Liver (tissue), 9 donors: Measurements from ENCODE around the gene TSHZ2. TPM values are rescaled to one million over a fixed set of nuclear protein-coding genes. Genes with fewer than 3 reads are reported as not detected.

ENCODE experiments used
- DNase-seq: peaks from one replicate; pipeline ENCODE4 v3.0.0-alpha.2; 2017; ENCODE audit warnings: low spot score
- H3K27ac ChIP-seq, 2 donors: one replicate each; pipeline ENCODE4 v1.7.0; 2013; ENCODE audit warnings: inconsistent platforms in 2 of 2, low read length in 2 of 2, control low read depth in 1 of 2, low read depth in 1 of 2, mild to moderate bottlenecking in 1 of 2
- H3K27me3 ChIP-seq, 4 donors: one replicate each; pipeline versions ENCODE4 v1.6.1 to v1.7.0; 2013; ENCODE audit warnings: low read length in 3 of 4, inconsistent platforms in 1 of 4, mild to moderate bottlenecking in 1 of 4, moderate library complexity in 1 of 4; ENCODE audit not compliant: control insufficient read depth in 4 of 4, insufficient read depth in 4 of 4
- H3K36me3 ChIP-seq, 4 donors: one replicate each; pipeline versions ENCODE4 v1.6.1 to v1.7.0; 2013; ENCODE audit warnings: low read length in 3 of 4, mild to moderate bottlenecking in 3 of 4, low read depth in 1 of 4, moderate library complexity in 1 of 4; ENCODE audit not compliant: control insufficient read depth in 4 of 4, insufficient read depth in 3 of 4
- H3K4me1 ChIP-seq, 4 donors: one replicate each; pipeline versions ENCODE4 v1.6.1 to v1.7.0; 2013; ENCODE audit warnings: low read length in 3 of 4, mild to moderate bottlenecking in 3 of 4, moderate library complexity in 1 of 4; ENCODE audit not compliant: control insufficient read depth in 4 of 4, insufficient read depth in 4 of 4
- H3K4me3 ChIP-seq, 3 donors: one replicate each; pipeline versions ENCODE4 v1.6.1 to v1.7.0; 2013; ENCODE audit warnings: low read length in 3 of 3, control low read depth in 1 of 3, low read depth in 1 of 3, mild to moderate bottlenecking in 1 of 3
- H3K9ac ChIP-seq, 2 donors: one replicate each; pipeline ENCODE4 v1.7.0; 2013; ENCODE audit warnings: low read length in 2 of 2, mild to moderate bottlenecking in 2 of 2, moderate library complexity in 2 of 2, control low read depth in 1 of 2, low read depth in 1 of 2
- H3K9me3 ChIP-seq, 4 donors: one replicate each; pipeline versions ENCODE4 v1.6.1 to v1.7.0; 2013; ENCODE audit warnings: low read length in 3 of 4; ENCODE audit not compliant: control insufficient read depth in 4 of 4
- EGR1 ChIP-seq, 2 donors: IDR thresholded peaks; 2 replicates each; pipeline ENCODE4 v1.6.1; 2016 to 2018; ENCODE audit warnings: antibody characterized with exemption in 2 of 2, low read depth in 2 of 2
- FOXA1 ChIP-seq: IDR thresholded peaks from 2 replicates; pipeline ENCODE4 v1.6.1; 2016; ENCODE audit warnings: antibody characterized with exemption
- FOXA2 ChIP-seq: IDR thresholded peaks from 2 replicates; pipeline ENCODE4 v1.6.1; 2016; ENCODE audit warnings: antibody characterized with exemption
- GABPA ChIP-seq, 2 donors: IDR thresholded peaks in 1 of 2; conservative IDR thresholded peaks in 1 of 2; 2 replicates each; pipeline ENCODE4 v1.6.1; 2016; ENCODE audit warnings: antibody characterized with exemption in 2 of 2, mild to moderate bottlenecking in 1 of 2, moderate library complexity in 1 of 2
- HNF4A ChIP-seq, 2 donors: conservative IDR thresholded peaks; 2 replicates each; pipeline ENCODE4 v1.6.1; 2016; ENCODE audit warnings: antibody characterized with exemption in 2 of 2, mild to moderate bottlenecking in 2 of 2
- HNF4G ChIP-seq: IDR thresholded peaks from 2 replicates; pipeline ENCODE4 v1.6.1; 2016; ENCODE audit warnings: antibody characterized with exemption
- JUND ChIP-seq, 2 donors: IDR thresholded peaks; 2 replicates each; pipeline ENCODE4 v1.6.1; 2016; ENCODE audit warnings: antibody characterized with exemption in 2 of 2
- NR2F2 ChIP-seq: IDR thresholded peaks from 2 replicates; pipeline ENCODE4 v1.6.1; 2016; ENCODE audit warnings: antibody characterized with exemption
- RAD21 ChIP-seq, 2 donors: IDR thresholded peaks; 2 replicates each; pipeline ENCODE4 v1.6.1; 2016; ENCODE audit warnings: antibody characterized with exemption in 2 of 2, mild to moderate bottlenecking in 2 of 2
- RXRA ChIP-seq, 2 donors: IDR thresholded peaks; 2 replicates each; pipeline ENCODE4 v1.6.1; 2017 to 2018; ENCODE audit warnings: antibody characterized with exemption in 2 of 2, mild to moderate bottlenecking in 1 of 2
- SP1 ChIP-seq: IDR thresholded peaks from 2 replicates; pipeline ENCODE4 v1.6.1; 2018; ENCODE audit warnings: antibody characterized with exemption, mild to moderate bottlenecking
- TAF1 ChIP-seq: conservative IDR thresholded peaks from 2 replicates; pipeline ENCODE4 v1.6.1; 2016; ENCODE audit warnings: antibody characterized with exemption, mild to moderate bottlenecking
- YY1 ChIP-seq: IDR thresholded peaks from 2 replicates; pipeline ENCODE4 v1.6.1; 2016; ENCODE audit warnings: antibody characterized with exemption, mild to moderate bottlenecking
- WGBS: extraction: QIAGEN DNeasy Blood & Tissue Kit; methylation state at CpG from one replicate; pipeline ENCODE4 v1.1.7; 2013; 5-methylcytosine and 5-hydroxymethylcytosine counted together
- polyA plus RNA-seq, 2 donors: library from polyadenylated mRNA; stranded (reverse) in 1 of 2; unstranded in 1 of 2; fragments of 200-250 nt in 1 of 2; fragments of >200 nt in 1 of 2; fragmentation: Nextera tagmentation in 1 of 2; extraction: Ambion mirVana in 1 of 2; gene quantifications; one replicate each; pipeline versions ENCODE4 v1.2.1 to v1.2.3, GENCODE V29; 2013 to 2015
- total RNA-seq, 2 donors: library from RNA; depleted of rRNA; stranded (reverse); fragments of >200 nt; gene quantifications; one replicate each; pipeline ENCODE4 v1.2.3, GENCODE V29; 2014
- TF ChIP-seq, protein P1 (sequence below): IDR thresholded peaks from 2 replicates; pipeline ENCODE4 v1.6.1; 2016; ENCODE audit warnings: antibody characterized with exemption, mild to moderate bottlenecking
- TF ChIP-seq, protein P2 (sequence below): IDR thresholded peaks from 2 replicates; pipeline ENCODE4 v1.6.1; 2016; ENCODE audit warnings: antibody characterized with exemption
- TF ChIP-seq, protein P3 (sequence below): IDR thresholded peaks from 2 replicates; pipeline ENCODE4 v1.6.1; 2016; ENCODE audit warnings: antibody characterized with exemption
- TF ChIP-seq, protein P4 (sequence below): fragments of 150-350 bp; IDR thresholded peaks from 2 replicates; pipeline ENCODE4 v1.5.1; 2017; ENCODE audit warnings: improper control_type of control experiment, low read depth, low read length; ENCODE audit not compliant: missing input control
- TF ChIP-seq, protein P5 (sequence below): IDR thresholded peaks from 2 replicates; pipeline ENCODE4 v1.6.1; 2016; ENCODE audit warnings: antibody characterized with exemption
- donor health status: healthy.
- donor health status: healthy.
- donor health status: healthy.
- donor health status: healthy.
- donor health status: healthy.

The TSHZ2 gene
- total and polyA plus RNA-seq, 4 donors: 2.9 to 11.3 (median 7.8) TPM

DNA sequence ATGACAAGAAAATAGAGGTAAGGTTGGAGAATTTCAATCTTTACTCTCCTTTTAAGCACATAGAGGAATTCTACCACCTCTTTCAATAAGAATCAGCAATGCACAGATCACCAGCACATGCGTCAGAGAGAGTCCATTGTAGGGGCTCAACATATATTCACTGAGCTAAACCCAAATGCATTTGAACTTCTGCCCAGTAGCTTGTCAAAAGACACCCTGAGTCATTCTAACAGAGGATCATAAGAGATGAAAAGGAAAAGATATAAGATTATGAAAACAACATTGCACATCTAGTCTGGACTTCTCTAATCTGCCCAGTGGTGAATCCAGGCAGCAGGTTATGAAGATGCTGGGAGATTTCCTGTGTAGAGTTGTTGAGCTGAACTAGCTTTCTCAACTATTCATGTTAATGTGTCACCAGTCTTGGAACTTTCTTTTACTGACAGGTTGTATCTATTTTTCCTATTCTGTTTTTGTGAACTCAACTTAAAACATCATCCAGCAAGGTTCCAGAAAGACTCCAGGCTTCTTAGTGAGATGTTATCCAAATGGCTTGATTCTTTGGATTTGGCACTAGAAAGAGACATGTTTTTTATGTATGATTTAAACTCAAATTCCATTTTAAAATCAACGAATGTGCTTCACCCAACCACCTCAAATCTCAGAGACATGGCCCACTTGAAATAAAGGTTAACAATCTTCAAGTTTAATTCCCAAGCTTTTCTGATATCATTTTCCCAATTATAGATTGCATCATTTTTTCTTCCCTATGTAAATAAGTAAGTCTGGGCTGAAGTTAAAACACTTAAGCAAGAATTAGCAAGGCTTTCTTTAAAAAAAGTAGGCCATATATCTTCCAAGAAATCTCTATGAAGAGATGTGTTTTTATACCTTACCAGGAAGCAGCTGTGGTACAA lies 89.3 kb downstream of the TSHZ2 start:
- H3K9ac ChIP-seq: no peak overlapping the region
- WGBS: 91% methylated on average over 2 of the region's 2 CpGs
- no peak overlapping the region for H3K4me3 ChIP-seq
- no peak for TF ChIP-seq RXRA (IDR thresholded peaks at IDR 0.05)
- no peak for TF ChIP-seq YY1
- TF ChIP-seq, protein P1, sequence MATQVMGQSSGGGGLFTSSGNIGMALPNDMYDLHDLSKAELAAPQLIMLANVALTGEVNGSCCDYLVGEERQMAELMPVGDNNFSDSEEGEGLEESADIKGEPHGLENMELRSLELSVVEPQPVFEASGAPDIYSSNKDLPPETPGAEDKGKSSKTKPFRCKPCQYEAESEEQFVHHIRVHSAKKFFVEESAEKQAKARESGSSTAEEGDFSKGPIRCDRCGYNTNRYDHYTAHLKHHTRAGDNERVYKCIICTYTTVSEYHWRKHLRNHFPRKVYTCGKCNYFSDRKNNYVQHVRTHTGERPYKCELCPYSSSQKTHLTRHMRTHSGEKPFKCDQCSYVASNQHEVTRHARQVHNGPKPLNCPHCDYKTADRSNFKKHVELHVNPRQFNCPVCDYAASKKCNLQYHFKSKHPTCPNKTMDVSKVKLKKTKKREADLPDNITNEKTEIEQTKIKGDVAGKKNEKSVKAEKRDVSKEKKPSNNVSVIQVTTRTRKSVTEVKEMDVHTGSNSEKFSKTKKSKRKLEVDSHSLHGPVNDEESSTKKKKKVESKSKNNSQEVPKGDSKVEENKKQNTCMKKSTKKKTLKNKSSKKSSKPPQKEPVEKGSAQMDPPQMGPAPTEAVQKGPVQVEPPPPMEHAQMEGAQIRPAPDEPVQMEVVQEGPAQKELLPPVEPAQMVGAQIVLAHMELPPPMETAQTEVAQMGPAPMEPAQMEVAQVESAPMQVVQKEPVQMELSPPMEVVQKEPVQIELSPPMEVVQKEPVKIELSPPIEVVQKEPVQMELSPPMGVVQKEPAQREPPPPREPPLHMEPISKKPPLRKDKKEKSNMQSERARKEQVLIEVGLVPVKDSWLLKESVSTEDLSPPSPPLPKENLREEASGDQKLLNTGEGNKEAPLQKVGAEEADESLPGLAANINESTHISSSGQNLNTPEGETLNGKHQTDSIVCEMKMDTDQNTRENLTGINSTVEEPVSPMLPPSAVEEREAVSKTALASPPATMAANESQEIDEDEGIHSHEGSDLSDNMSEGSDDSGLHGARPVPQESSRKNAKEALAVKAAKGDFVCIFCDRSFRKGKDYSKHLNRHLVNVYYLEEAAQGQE: no peak
- no peak for TF ChIP-seq RAD21 (IDR thresholded peaks at IDR 0.05)
- no peak for TF ChIP-seq HNF4A (conservative IDR thresholded peaks at IDR 0.05)
- TF ChIP-seq FOXA2: no peak
- TF ChIP-seq, protein P2, sequence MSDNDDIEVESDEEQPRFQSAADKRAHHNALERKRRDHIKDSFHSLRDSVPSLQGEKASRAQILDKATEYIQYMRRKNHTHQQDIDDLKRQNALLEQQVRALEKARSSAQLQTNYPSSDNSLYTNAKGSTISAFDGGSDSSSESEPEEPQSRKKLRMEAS: no peak
- TF ChIP-seq GABPA (IDR thresholded peaks at IDR 0.05 in 1 of 2, conservative IDR thresholded peaks at IDR 0.05 in 1 of 2): no peak
- no peak for TF ChIP-seq HNF4G
- H3K27ac ChIP-seq: no peak overlapping the region
- H3K4me1 ChIP-seq: no peaks in the 10 kb centered on the region
- no peak for DNase-seq
- H3K9me3 ChIP-seq: no peaks in the 10 kb centered on the region
- H3K36me3 ChIP-seq: no peaks in the 10 kb centered on the region
- no peaks in the 10 kb centered on the region for H3K27me3 ChIP-seq

DNA sequence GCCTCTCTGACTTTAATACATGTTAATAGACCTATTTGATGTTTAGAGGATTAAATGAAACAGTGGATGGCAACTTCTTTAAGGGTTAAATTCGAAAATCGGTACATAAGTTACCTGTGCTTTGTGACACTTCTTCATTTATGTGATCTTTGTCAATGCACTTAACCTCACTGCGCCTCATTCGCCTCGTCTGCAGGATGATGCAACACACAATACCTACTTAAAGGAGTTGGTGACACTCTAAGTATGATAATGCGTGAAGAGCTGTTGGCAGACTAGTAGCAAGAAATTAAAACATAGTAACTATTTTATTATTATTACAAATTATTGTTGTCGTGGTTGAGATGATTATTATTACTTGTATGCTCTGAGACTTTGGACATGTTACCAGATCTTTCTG lies 92.8 kb downstream of the TSHZ2 start:
- no peaks in the 10 kb centered on the region for H3K36me3 ChIP-seq
- no peak for DNase-seq
- no peak overlapping the region for H3K27ac ChIP-seq
- peaks cover 1 to 8% (median 6%) of the 10 kb centered on the region in 4 donors for H3K4me1 ChIP-seq
- TF ChIP-seq, protein P1: no peak
- TF ChIP-seq TAF1 (no peak), FOXA1 (no peak), YY1 (no peak), RAD21 (IDR thresholded peaks at IDR 0.05) (no peak), HNF4A (conservative IDR thresholded peaks at IDR 0.05) (no peak), HNF4G (no peak), JUND (IDR thresholded peaks at IDR 0.05) (no peak), RXRA (IDR thresholded peaks at IDR 0.05) (no peak), GABPA (IDR thresholded peaks at IDR 0.05 in 1 of 2, conservative IDR thresholded peaks at IDR 0.05 in 1 of 2) (no peak), SP1 (no peak), NR2F2 (no peak), FOXA2 (no peak), EGR1 (IDR thresholded peaks at IDR 0.05; ENCODE audit: low read depth in 2 of 2) (no peak)
- TF ChIP-seq, protein P3, sequence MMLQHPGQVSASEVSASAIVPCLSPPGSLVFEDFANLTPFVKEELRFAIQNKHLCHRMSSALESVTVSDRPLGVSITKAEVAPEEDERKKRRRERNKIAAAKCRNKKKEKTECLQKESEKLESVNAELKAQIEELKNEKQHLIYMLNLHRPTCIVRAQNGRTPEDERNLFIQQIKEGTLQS: no peak
- TF ChIP-seq, protein P2: no peak
- TF ChIP-seq, protein P4, sequence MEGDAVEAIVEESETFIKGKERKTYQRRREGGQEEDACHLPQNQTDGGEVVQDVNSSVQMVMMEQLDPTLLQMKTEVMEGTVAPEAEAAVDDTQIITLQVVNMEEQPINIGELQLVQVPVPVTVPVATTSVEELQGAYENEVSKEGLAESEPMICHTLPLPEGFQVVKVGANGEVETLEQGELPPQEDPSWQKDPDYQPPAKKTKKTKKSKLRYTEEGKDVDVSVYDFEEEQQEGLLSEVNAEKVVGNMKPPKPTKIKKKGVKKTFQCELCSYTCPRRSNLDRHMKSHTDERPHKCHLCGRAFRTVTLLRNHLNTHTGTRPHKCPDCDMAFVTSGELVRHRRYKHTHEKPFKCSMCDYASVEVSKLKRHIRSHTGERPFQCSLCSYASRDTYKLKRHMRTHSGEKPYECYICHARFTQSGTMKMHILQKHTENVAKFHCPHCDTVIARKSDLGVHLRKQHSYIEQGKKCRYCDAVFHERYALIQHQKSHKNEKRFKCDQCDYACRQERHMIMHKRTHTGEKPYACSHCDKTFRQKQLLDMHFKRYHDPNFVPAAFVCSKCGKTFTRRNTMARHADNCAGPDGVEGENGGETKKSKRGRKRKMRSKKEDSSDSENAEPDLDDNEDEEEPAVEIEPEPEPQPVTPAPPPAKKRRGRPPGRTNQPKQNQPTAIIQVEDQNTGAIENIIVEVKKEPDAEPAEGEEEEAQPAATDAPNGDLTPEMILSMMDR: no peak
- TF ChIP-seq, protein P5, sequence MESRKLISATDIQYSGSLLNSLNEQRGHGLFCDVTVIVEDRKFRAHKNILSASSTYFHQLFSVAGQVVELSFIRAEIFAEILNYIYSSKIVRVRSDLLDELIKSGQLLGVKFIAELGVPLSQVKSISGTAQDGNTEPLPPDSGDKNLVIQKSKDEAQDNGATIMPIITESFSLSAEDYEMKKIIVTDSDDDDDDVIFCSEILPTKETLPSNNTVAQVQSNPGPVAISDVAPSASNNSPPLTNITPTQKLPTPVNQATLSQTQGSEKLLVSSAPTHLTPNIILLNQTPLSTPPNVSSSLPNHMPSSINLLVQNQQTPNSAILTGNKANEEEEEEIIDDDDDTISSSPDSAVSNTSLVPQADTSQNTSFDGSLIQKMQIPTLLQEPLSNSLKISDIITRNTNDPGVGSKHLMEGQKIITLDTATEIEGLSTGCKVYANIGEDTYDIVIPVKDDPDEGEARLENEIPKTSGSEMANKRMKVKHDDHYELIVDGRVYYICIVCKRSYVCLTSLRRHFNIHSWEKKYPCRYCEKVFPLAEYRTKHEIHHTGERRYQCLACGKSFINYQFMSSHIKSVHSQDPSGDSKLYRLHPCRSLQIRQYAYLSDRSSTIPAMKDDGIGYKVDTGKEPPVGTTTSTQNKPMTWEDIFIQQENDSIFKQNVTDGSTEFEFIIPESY: no peak
- H3K4me3 ChIP-seq: no peak overlapping the region
- 92% methylated on average over 7 of the region's 7 CpGs for WGBS
- no peaks in the 10 kb centered on the region for H3K27me3 ChIP-seq
- H3K9ac ChIP-seq: no peak overlapping the region
- H3K9me3 ChIP-seq: peaks cover 0 to 4% (median 0%) of the 10 kb centered on the region in 4 donors
